Fibroblast of skin of right biceps (primary cell): ENCODE results near the gene LRIG1.

Experiments
- DNase-seq: peaks from one replicate; pipeline ENCODE4 v3.0.0-alpha.2; 2013

The LRIG1 gene

GRCh38 chr3:66380200-66380932 lies 120.5 kb downstream of the LRIG1 start:
- DNase-seq = no peak

DNA sequence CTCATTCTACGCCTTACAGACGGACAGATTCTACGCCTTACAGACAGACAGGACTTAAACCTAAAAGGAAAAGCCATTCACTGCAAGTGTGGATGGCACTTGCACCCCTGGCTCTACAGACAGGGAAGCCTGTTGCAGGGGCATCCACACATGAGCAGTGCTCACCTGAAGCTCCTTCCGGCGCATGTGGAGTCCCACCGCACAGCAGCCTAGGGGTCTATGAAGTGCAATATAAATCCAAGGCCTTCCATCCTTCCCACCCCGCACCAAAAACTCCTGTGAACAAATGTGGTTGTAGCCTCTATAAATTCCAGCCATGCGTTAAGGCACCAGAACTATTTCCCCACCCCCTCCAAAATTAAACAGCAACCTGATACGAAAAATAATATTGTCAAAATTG lies 121.3 kb downstream of the LRIG1 start:
- DNase-seq = no peak

- peak; percentile 38 for DNase-seq
These were observed 122.6 kb downstream of the LRIG1 start for GRCh38 chr3:66378256-66378655.

DNA sequence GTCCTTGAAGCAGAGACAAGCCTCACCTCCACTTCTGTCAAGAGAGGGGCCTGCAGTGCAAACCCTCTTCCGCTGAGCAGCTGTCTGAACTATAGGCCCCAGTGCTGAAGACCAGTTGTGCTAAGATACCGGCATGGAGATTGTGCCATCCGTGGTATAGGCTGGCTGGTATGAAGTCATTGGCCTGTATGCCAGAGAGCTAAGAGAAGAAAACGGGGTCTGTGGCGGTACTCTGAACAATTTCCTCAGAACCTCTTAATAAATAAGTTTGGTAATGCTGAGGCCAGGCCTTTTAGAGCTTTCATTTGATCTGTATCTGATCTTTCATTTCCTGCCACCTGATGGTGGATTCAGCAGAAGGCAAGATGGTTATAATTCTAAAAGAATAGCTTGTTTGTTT lies 123.0 kb downstream of the LRIG1 start:
- no peak for DNase-seq

GRCh38 chr3:66376568-66376967 lies 124.3 kb downstream of the LRIG1 start:
- DNase-seq = peak; percentile 50

- DNase-seq = peak; percentile 35
These were observed 128.0 kb downstream of the LRIG1 start for GRCh38 chr3:66372681-66373350.

DNA sequence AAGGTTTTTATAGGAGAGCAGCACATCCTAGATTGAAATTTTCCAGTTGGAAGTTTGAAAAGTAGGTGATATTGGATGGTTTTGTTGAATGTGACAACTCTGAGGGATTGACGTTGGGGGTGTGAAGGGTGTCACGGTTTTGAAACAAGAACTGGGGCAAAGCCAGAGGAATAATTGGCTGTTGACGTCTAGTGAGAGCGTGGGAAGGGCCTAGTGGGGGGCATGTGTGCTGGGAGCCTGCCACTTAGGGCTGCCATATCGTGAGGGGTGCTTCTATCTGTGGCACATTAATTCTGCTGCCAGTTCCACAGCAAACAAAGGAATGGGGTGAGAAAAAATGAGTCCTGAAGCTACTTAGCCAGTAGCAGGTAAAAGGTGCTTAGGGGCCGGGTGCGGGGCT lies 129.4 kb downstream of the LRIG1 start:
- DNase-seq = no peak

DNA sequence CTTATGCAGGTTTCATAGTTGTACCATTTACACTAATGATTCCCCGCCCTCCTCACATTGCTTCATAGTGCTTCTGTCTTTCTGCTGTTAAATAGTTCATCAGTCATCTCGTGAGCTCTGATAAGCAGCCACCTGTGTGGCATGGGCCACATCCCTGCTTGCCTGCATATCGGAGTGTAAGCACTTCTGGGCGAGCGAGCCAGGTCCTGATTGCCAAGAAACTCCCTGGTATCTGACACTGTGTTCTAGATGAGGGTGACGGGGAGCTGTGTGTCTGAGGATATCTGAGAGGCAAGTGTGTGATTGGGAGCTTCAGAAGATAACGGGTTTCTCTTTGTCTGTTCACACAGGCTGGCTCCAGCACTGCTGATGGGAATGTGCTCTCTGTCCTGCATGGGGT lies 130.6 kb downstream of the LRIG1 start:
- DNase-seq = no peak

- no peak for DNase-seq
These were observed 132.8 kb downstream of the LRIG1 start for GRCh38 chr3:66367979-66368378.

DNA sequence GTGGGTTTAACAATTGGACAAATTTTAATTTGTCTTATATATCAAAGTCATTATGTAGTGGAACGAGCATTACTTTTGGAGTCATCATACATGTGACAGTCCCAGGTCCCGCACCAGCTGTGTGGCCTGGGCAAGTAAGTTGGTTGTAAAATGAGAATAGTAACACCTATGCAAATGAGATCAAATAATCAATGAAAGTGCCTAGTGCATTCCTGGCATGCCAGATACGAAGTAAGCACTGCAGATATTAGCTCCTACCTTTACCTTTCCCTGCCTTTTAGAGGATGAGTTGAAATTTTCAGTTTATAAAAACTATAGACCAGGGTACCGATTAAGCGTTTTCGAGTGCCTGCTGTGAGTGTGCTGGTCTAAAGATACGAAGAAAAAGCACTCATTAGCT lies 134.1 kb downstream of the LRIG1 start:
- no peak for DNase-seq

- no peak for DNase-seq
These were observed 135.7 kb downstream of the LRIG1 start for GRCh38 chr3:66365080-66365479.

- peak; percentile 7 for DNase-seq
These were observed 137.7 kb downstream of the LRIG1 start for GRCh38 chr3:66363148-66363547.

- DNase-seq = peak; percentile 90
These were observed 138.3 kb downstream of the LRIG1 start for GRCh38 chr3:66362541-66362941.

GRCh38 chr3:66361356-66361755 lies 139.5 kb downstream of the LRIG1 start:
- DNase-seq = peak; percentile 28

- DNase-seq = no peak
These were observed 144.8 kb downstream of the LRIG1 start for GRCh38 chr3:66355997-66356396.

GRCh38 chr3:66355394-66355793 lies 145.4 kb downstream of the LRIG1 start:
- no peak for DNase-seq

DNA sequence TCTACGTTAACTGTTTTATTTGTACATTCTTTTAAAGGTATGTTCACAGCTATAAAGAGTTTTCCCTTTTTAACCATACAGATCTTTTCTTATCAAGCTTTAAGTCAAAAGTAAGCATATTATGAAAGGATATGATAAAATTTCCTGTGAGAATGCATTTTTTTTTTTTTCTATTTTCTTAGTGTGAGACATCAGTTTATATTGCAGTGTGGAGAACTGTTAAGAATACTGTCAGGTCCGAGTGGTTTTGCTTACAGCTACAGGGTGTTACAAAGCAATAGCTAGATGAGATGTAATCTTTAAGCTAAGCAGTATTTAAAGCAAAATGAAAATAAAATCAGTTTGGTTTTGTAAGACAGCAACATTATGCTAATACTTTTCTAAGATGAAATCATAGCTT lies 146.8 kb downstream of the LRIG1 start:
- DNase-seq = no peak

DNA sequence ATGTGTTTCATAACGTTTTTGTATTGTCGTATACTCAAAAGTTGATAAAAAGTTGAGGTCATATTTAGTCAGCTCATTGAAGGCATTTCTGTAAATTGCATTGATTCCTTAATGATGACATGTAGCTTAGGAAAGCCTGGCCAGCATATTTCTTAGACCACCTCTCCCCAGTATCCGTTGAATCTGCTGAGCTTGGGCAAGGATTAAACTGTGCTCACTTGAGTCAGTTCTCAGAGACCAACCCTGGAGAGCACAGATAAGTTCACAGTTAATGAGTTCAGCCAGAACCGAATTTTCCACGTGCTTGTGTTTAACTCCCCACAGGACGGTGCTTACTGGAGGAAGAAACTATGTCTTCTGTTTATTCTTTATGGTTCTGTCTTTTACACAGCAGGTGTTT lies 147.3 kb downstream of the LRIG1 start:
- DNase-seq = peak; percentile 78

GRCh38 chr3:66353039-66353438 lies 147.8 kb downstream of the LRIG1 start:
- no peak for DNase-seq

DNA sequence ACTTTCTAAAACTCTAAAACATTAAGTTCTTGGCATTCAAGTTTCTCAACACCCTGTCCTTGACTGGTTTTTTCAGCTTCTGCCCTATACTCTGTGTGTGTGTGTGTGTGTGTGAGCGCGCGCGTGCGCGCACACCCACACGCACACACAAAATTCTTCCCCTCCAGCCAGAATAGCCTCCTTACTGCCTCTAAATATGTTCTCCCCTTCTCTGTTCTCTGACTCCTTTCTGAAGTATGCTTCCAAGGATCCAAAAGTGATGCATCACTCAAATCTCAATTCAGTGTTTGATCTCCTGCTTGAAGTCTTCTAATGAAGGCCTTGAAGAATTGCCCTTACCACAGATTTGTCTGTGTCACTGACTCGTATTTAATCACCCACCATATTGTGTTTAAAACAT lies 150.2 kb downstream of the LRIG1 start:
- DNase-seq = peak; percentile 77

DNA sequence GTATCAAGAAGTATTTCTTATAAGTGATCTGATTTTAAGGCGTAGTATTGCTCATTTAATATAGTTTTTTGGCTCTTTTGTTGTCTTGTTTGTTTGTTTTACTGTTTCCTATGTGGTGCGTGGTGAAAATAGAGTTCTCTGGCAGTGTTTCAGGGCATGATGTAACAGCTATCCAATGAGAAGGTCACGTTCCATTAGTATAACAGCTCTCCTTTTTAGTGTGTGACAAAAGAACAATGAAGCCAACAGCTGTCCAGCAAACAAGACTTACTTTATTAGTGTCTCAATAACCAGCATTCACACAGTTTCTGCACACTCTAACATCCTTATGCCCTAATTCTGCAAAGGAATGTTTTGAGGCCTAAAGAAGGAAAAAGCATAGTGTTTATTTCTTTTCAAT lies 152.1 kb downstream of the LRIG1 start:
- no peak for DNase-seq

DNA sequence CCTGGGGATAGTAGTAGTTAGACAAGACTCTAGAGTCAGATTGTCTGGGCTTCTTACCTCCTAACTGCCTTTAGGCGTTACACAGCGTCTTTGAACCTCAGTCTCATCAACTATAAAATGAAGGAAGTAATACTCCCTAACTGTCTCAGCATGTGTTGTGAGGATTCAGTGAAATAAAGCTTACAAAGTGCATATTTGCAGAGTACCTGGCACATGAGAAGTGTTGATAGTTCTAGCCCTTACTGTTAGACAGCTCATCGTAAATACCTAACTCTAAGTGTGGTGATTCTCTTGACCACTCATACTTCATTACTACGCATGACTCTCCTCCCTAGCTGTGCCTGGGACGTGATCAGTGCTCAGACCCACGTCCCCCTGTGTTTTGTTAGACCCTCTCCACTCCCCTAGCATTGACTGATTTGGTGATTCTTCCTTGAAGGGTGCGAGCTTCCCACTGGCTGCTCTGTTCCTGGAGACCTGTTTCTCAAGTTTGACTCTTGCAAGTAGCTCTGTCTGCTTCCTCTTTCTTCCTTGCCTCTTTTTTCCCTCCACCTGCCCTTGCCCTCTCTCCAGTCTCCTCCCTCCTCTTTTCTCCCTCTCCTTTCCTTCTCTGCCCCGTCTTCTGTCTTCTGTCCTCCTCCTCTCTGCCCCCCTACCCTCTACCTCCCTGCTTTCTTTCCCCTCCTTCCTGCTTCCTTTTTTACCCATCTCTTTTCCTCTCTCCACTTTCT lies 155.8 kb downstream of the LRIG1 start:
- DNase-seq = peak; percentile 8

- no peak for DNase-seq
These were observed 156.4 kb downstream of the LRIG1 start for GRCh38 chr3:66344391-66344811.
